GM18951 (cell line): ENCODE data around the gene FOXL1.

ENCODE experiments used
- POLR2A ChIP-seq: IDR thresholded peaks from 4 replicates; pipeline ENCODE4 v1.6.1; 2011; ENCODE audit warnings: mild to moderate bottlenecking; ENCODE audit not compliant: insufficient read length, insufficient read depth; ENCODE audit errors: extremely low read depth
- in situ Hi-C: fragments of 300-500 bp; cut with MboI; formaldehyde crosslinking; loops from one replicate; pipeline ENCODE4 v1.12.0; 2022; ENCODE audit warnings: low sequenced_read_pairs, mixed read lengths, inconsistent platforms; ENCODE audit not compliant: unreplicated experiment

FOXL1 gene

DNA sequence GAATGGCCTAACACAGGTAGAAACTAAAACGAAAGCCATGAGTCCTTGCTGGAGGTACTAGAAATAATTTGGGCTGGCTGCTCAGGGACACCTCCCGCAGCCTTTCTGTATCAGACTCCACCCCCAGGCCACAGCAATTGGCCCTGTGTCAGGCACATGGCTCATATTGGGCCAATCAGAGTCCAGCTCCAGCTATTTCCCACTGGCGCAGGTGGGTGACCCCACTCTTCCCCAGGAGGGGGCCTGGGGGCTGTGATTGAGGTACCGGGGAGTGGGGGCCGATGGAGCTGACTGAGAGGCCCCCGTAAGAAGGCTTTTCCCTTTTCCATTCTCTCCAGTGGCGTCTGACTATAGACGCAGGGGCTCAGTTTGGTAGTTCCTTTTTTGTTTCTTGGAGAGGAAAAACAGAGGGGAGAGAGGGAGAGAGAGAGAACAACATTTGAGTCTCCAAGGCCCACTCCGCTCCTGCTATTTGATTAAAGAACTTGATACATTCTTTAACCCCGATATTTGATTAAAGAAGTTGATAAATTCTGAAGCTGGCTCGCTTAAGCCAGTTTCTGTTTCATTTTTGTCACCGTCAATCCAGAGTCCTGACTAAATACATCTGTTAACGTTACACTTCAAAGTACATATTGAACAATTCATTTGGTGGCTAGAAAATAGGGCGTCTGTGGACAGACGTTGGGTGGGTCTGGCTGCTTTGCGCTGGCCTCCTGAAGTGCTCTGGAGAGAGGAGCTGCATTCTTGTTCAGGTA lies 26.3 kb downstream of the FOXL1 start:
- peak; percentile 34 for TF ChIP-seq POLR2A
- in situ Hi-C loops, result no loop called here

DNA sequence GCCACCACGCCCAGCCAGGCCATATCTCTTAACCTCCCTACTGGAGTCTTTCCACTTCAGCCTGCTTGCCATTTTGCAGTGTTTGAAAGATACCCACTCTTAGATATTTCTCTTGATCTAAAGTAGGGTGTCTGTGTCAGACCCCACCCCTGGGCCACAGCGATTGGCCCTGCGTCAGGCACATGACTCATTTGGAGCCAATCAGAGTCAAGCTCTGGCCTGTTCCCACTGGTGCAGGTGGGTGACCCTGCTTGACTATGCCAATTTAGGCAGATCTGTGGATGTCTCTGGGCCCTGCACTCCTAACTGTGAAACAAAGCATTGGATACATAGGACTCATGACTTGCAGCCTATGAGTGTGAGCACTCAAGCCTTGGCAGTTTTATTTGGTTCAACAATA lies 27.6 kb downstream of the FOXL1 start:
- no peak for TF ChIP-seq POLR2A
- in situ Hi-C loops, result no loop called here

DNA sequence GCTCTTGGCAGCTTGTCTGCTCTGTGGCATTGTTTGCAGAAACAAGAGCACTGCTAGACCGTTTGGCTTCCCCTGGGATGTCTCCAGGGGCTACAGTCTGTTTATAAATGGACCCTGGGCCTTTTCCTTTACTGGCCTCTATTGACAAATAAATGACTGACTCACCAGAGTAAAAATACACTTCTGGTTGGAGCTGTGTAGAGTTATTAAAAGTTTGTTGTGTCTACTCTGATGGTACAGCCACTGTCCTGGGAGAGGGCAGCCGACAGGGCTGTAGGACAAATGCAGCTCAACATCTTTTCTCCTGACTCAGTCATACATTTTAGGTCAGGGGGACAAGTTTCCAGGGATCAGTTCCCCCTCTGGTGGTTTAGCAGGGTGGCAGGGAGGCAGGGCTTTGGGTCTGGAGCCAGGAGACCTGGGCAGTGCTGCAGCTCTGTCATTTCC lies 30.0 kb downstream of the FOXL1 start:
- in situ Hi-C loops, result no loop called here
- TF ChIP-seq POLR2A, result no peak

DNA sequence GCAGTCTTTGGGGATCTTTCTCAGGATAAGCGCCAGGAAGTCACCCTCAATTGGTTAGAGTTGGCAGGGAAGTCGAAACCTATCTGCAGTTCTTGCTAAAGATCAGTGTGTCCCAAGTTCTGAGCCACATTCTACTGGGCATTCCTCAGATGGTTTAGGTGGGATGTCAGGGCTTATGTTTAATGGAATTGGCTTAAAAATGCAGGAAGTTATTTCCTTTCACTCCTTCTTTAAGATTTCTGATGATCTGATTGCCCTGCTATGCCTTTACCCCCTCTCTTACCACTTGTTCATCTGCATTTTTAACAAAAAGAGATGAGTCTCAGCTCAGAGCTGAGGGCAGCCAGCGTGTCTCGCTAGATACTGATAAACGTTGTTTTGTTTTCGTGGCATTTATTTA lies 30.8 kb downstream of the FOXL1 start:
- TF ChIP-seq POLR2A, result no peak
- in situ Hi-C loops, result no loop called here

DNA sequence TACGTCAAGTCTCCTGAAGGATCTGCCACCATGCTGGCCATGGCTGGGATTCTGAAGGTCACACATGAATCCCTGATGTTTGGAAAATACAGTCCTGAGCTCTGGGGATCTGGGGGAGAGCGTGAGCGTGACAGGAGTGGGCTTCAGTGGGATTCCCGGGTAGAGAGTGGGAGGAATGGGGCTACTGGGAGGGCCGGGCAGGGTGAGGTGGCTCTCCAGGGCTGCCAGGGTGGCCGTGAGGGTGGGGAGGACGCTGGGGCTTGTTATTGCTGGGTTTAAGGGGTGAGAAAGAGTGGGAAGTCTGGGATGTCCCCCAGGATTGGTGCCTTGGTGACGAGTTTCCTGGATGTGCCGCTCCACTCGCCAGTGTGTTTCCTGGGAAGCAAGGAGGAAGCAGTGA lies 31.3 kb downstream of the FOXL1 start:
- TF ChIP-seq POLR2A, result no peak
- in situ Hi-C loops, result no loop called here

DNA sequence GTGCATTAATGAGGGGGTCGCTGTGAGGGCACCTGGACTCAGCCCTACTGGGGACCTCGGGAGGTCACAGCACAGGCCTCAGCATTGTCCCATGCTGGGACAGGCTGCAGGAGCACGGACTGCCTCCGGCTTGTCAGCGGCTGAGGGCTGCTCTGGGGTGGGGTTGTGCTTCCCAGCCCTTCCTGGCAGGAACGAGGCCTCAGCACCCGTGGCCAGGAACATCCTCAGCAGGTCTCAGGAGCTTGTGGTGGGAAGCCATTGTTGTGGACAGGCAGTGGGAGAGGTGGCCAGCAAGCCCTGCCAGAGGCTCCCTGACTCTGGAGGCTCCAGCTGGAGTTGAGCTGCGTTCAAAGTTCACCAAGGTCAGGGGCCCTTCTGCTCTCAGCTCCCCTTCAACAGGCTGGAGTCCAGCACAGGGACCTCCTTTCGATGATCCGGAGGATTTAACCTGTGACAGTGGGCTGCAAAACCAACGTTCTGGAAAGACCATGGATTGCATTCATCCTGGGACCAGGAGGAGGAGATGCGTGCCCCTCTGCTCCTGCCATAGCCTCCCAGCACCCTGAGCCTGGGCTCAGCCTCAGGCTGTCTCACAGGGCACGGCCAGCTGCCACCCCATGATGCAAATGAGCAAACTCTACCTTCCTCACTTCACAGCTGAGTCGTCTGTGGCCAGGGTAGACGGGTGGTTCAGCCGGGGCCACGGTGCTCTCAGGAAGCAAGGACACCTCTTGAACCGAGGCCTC lies 32.6 kb downstream of the FOXL1 start:
- in situ Hi-C loops, result no loop called here
- TF ChIP-seq POLR2A, result no peak

DNA sequence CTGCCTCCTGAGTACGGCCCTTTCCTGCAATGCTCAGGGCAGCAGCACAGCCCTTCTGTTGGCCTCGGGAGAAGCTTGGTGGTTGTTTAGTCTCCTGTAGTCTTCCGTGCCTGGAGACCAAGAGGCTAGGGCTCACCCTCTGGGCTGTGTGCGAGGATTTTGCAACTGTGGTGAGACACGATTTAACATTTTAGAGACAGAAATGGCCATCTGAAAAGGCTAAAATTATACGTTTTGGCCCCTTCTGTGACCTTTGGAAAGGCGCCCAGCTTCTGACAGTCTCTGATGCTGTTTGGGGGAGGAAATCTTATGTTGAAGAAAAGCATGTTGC lies 33.1 kb downstream of the FOXL1 start:
- in situ Hi-C loops, result no loop called here
- TF ChIP-seq POLR2A, result no peak

DNA sequence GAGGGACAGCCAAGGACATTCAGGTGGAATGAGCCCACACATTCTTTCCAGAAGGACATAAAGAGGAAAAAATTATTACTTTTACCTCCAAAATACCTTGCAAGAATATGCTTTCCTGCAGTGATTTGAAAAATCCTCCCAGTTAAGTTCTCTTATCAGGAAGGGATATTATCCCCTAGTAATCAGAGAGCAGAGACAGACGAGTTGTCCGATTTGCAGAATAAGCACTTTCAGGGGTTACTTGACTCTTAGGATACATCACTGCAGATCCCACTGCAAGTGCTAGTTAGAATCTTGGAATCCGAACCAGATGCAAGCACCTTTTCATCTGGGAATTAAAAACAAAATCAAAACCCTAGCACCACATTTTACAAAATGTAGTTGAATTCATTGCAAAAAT lies 33.6 kb downstream of the FOXL1 start:
- no peak for TF ChIP-seq POLR2A
- in situ Hi-C loops, result no loop called here

DNA sequence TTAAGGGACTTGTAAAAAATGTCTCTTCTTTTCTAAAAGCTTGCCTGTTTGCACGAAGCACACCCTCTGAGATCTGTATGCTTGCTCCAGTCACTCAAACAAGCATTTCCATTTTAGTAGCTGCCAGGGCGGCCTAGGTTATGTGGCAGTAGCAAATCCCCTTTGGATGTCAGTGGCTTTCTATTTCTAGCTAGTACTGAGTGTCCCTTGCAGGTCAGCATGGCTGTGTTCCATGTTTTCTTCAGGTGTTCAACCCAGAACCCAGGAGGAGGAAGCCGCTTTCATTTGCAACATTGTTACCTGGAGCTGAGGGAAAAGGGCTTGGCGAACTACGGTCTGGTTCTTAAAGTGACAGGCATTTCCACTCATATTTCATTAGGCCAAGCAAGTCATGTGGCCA lies 36.4 kb downstream of the FOXL1 start:
- in situ Hi-C loops, result no loop called here
- TF ChIP-seq POLR2A, result no peak

DNA sequence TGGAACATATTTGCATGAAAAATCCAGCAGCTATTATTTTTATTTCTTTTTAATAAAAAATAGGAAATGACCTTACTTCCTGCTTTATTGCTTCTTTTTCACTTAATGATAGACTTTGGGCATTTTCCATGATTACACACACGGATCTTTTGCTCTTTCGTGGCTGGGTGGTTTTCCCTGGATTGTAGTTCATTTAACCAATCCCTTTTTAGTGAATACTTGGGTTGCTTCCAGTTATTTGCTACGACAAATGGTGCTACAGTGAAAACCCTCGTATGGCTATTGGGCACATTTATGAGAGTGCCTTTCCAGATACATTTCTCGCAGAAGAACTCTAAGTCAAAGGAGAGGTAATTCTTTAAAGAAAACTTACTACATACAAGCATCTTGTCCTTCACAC lies 38.6 kb downstream of the FOXL1 start:
- in situ Hi-C loops, result no loop called here
- TF ChIP-seq POLR2A, result no peak

DNA sequence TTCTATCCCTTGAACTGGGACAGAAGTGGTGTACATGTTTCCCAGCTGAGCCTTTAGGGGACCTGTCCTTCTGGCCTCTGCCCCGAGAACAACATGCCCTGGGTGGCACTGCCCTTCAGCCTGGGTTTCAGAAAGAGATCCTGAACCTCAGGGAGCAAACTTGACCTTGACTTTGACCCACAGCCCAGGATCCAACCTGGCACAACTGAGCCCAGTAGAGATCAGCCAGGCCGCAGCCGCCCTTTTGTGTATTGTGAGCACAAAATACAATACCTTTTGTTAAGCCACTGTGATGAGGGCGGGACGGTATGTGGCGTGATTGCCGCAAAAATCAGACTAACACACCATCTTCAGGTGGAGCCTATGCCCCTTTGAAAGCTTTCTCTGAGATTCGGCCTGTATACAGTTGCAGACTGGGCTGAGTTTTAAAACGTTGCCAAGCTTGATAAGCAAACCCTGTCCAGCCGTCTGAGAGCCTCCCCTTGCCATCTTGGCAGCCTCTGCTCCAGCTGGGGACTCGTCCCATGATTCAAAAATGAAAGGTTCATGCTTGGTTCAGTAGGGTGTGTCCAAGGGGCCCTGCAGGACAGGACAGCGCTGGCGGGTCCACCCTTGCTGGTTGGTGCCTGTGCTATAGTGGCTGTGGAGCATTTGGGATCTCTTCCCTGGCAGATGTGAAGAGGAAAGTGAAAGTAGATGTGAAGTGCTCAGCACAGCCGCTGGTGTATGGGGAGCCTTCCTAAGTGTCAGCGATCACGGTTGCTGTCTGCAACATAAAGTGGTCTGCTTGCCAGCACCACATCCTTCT lies 40.3 kb downstream of the FOXL1 start:
- in situ Hi-C loops, result no loop called here
- TF ChIP-seq POLR2A, result no peak

DNA sequence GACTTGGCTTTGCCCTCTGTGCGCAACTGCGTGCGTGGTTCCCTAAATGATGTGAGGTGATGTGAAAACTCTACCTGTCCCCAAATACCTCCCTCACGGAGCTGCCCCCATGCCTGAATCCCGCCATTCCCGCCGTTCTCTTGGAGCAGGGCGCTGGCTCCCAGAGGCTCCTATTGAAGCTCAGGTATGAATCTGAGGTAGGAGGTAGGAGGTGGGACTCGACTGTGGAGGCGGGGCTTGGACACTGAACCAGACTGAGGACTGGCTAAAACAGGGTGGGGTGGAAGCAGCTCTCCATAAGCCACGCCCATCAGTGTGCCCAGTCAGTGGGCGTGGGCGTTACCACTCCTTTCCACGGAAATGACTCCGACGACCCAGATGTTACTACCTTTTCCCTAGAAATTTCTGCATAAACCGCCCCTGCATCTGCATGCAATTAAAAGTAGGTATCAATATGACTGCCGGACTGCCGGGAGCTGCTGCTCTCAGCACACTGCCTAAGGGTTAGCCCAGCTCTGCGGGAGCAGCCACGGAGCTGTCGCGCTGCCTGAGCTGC lies 41.0 kb downstream of the FOXL1 start:
- TF ChIP-seq POLR2A, result no peak

DNA sequence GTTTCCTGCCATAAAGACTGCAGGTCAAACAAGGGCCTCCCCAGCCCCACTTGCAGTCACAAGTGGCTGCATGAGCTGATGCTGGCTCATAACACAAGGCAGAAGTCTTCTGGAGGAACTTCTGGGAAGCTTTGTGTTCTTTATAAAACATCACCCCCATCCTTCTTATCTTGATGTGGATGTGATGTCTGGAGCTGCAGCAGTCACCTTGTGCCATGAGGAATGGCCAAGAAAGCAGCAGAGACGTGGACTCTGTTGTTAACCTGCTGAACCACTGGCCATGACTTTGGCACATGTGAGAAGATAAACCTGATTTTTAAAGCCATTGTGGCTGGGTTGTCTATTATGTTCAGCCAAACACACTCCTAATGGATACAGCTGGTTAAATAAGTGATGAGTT lies 41.8 kb downstream of the FOXL1 start:
- TF ChIP-seq POLR2A, result no peak

More for the DNA sequence above, 41.0 kb downstream of the FOXL1 start:
- in situ Hi-C loops, result no loop called here

DNA sequence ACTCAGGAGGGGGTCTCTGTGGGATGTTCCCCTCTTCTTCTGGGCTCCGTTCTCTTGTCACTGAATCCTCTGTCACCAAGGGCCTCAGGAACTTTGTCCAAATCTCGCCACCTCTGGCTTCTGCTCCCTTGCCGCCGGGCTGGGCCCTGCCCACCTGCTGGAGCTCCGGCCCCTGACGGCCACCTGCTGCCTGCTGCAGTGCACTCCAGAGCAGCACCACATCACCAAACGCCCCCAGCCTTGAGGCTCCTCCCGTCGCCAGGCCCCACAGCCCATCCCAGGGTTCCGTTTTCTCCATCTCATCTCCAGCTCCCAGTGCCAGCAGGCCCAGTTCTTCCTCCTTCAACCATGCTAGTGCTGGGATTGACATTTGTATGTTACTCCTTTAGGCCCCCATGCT lies 43.6 kb downstream of the FOXL1 start:
- in situ Hi-C loops, result no loop called here
- TF ChIP-seq POLR2A, result no peak

More for the DNA sequence above, 41.8 kb downstream of the FOXL1 start:
- in situ Hi-C loops, result no loop called here
